Cardiac fibroblast (primary cell): ENCODE measurements around the gene UBE3A.

Experiments used
- DNase-seq, 2 donors: peaks; one replicate each; pipeline versions ENCODE4 v3.0.0 to v3.0.0-alpha.2; 2010; ENCODE audit warnings: low read depth in 2 of 2
- H3K4me3 ChIP-seq, 2 donors: replicated peaks in 1 of 2; 1 replicate in 1 of 2; 2 replicates in 1 of 2; pipeline ENCODE4 v1.5.1; 2011; ENCODE audit warnings: low read depth in 2 of 2, low read length in 2 of 2, mild to moderate bottlenecking in 2 of 2, moderate library complexity in 1 of 2
- CTCF ChIP-seq: IDR thresholded peaks from one replicate; pipeline ENCODE4 v1.5.1; 2011; ENCODE audit warnings: low read depth, mild to moderate bottlenecking, low read length, inconsistent platforms

The UBE3A gene

GRCh38 chr15:25401501-25401900 lies 37.3 kb downstream of the UBE3A start:
- DNase-seq: peak in 1 of 2 donors; percentile 57
- no peak overlapping the region for H3K4me3 ChIP-seq
- TF ChIP-seq CTCF: no peak

GRCh38 chr15:25397100-25397499 lies 41.7 kb downstream of the UBE3A start:
- peak; percentile 25 to 59 for DNase-seq

GRCh38 chr15:25394898-25395297 lies 43.9 kb downstream of the UBE3A start:
- DNase-seq: no peak
- H3K4me3 ChIP-seq: no peak overlapping the region
- no peak for TF ChIP-seq CTCF

More at GRCh38 chr15:25397100-25397499, 41.7 kb downstream of the UBE3A start:
- TF ChIP-seq CTCF: no peak
- H3K4me3 ChIP-seq: no peak overlapping the region

GRCh38 chr15:25392806-25393205 lies 46.0 kb downstream of the UBE3A start:
- DNase-seq: no peak
- H3K4me3 ChIP-seq: no peak overlapping the region
- TF ChIP-seq CTCF: no peak

- DNase-seq: peak; percentile 58 to 87
- no peak for TF ChIP-seq CTCF
- H3K4me3 ChIP-seq: peak overlapping the region in 1 of 2 donors; percentile 11
Measured at GRCh38 chr15:25391971-25392721, 46.7 kb downstream of the UBE3A start.

GRCh38 chr15:25385986-25386385 lies 52.8 kb downstream of the UBE3A start:
- no peak for DNase-seq
- no peak overlapping the region for H3K4me3 ChIP-seq
- TF ChIP-seq CTCF: no peak

GRCh38 chr15:25381579-25381978 lies 57.2 kb downstream of the UBE3A start:
- DNase-seq: no peak
- no peak overlapping the region for H3K4me3 ChIP-seq
- no peak for TF ChIP-seq CTCF
